MG63 (cell line): ENCODE measurements around the gene DZIP1L. TPM values are rescaled to one million over a fixed set of nuclear protein-coding genes. Genes with fewer than 3 reads are reported as not detected.
"Not testable (repeated sequence)": the region's sequence is repeated elsewhere in the genome, so short reads cannot be mapped to it uniquely, and the experiment has no call there.

Experiments
- DNase-seq: peaks from one replicate; pipeline ENCODE4 v3.0.0-alpha.2; 2020
- H3K27me3 ChIP-seq: fragments of 250-450 bp; sonication (Bioruptor Pico); 2 replicates; pipeline ENCODE4 v1.5.1; 2020; ENCODE audit warnings: mild to moderate bottlenecking, moderate library complexity
- H3K36me3 ChIP-seq: fragments of 250-450 bp; sonication (Bioruptor Pico); 2 replicates; pipeline ENCODE4 v1.5.1; 2020; ENCODE audit warnings: mild to moderate bottlenecking, moderate library complexity
- H3K4me3 ChIP-seq: fragments of 250-450 bp; sonication (Bioruptor Pico); 2 replicates; pipeline ENCODE4 v1.5.1; 2020; ENCODE audit warnings: mild to moderate bottlenecking, moderate library complexity
- H3K9me3 ChIP-seq: fragments of 250-450 bp; sonication (Bioruptor Pico); 2 replicates; pipeline ENCODE4 v1.5.1; 2020; ENCODE audit warnings: mild to moderate bottlenecking, moderate library complexity
- total RNA-seq: library from RNA; depleted of rRNA; stranded (reverse); fragments of >200 nt; shearing (Covaris generic); gene quantifications from 2 replicates; pipeline ENCODE4 v1.2.3, GENCODE V29; 2014; ENCODE audit warnings: low replicate concordance; rRNA removed

DZIP1L gene, protein sequence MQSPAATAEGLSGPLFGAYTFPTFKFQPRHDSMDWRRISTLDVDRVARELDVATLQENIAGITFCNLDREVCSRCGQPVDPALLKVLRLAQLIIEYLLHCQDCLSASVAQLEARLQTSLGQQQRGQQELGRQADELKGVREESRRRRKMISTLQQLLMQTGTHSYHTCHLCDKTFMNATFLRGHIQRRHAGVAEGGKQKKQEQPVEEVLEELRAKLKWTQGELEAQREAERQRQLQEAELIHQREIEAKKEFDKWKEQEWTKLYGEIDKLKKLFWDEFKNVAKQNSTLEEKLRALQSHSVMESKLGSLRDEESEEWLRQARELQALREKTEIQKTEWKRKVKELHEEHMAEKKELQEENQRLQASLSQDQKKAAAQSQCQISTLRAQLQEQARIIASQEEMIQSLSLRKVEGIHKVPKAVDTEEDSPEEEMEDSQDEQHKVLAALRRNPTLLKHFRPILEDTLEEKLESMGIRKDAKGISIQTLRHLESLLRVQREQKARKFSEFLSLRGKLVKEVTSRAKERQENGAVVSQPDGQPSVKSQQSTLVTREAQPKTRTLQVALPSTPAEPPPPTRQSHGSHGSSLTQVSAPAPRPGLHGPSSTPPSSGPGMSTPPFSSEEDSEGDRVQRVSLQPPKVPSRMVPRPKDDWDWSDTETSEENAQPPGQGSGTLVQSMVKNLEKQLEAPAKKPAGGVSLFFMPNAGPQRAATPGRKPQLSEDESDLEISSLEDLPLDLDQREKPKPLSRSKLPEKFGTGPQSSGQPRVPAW
- 14.9 and 20.1 TPM in 2 replicates for total RNA-seq

- peaks cover 10% of the 10 kb centered on the region for H3K36me3 ChIP-seq
- H3K27me3 ChIP-seq = no peaks in the 10 kb centered on the region
- H3K4me3 ChIP-seq = peak within 1 kb of the TSS; percentile 92
- DNase-seq = peak; percentile 86
- H3K9me3 ChIP-seq = no peaks in the 10 kb centered on the region; the same call in 1 of the 2 replicates
Measured at GRCh38 chr3:138114988-138115971, at the start of gene DZIP1L. Gene DZIP1L, minus strand, starts transcription at chr3:138115608. Its CDS starts 11,637 bp downstream, at chr3:138103971.

GRCh38 chr3:138165061-138165460 lies 49.7 kb upstream of the DZIP1L start:
- Histone ChIP-seq H3K9me3 (no peaks in the 10 kb centered on the region), H3K36me3 (peaks cover 67% of the 10 kb centered on the region), H3K27me3 (no peaks in the 10 kb centered on the region), H3K4me3 (no peak overlapping the region)
- no peak for DNase-seq

- no peaks in the 10 kb centered on the region for H3K27me3 ChIP-seq
- H3K36me3 ChIP-seq = peaks cover 19% of the 10 kb centered on the region
- DNase-seq = no peak
- H3K4me3 ChIP-seq = no peak overlapping the region
- H3K9me3 ChIP-seq = peaks cover 6% of the 10 kb centered on the region
Measured at GRCh38 chr3:138157743-138158142, 42.3 kb upstream of the DZIP1L start.

- Histone ChIP-seq H3K9me3 (peaks cover 6% of the 10 kb centered on the region), H3K27me3 (no peaks in the 10 kb centered on the region), H3K4me3 (no peak overlapping the region), H3K36me3 (no peaks in the 10 kb centered on the region)
- DNase-seq = no peak
Measured at GRCh38 chr3:138154534-138154933, 39.1 kb upstream of the DZIP1L start.

GRCh38 chr3:138148503-138148902 lies 33.1 kb upstream of the DZIP1L start:
- no peaks in the 10 kb centered on the region for H3K36me3 ChIP-seq
- H3K27me3 ChIP-seq = no peaks in the 10 kb centered on the region
- no peak overlapping the region for H3K4me3 ChIP-seq
- peaks cover under 1% of the 10 kb centered on the region; the same call in 1 of the 2 replicates for H3K9me3 ChIP-seq
- no peak for DNase-seq

DNA sequence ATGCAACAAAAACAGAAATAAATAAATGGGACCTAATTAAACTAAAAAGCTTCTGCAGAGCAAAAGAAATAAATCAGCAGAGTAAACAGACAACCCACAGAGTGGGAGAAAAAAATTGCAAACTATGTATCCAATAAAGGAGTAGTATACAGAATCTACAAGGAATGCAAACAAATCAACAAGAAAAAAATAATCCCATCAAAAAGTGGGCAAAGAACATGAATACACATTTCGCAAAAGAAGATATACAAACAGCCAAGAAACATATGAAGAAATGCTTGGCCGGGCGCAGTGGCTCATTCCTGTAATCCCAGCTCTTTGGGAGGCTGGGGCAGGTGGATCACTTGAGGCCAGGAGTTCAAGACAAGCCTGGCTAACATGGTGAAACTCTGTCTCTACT lies 26.8 kb upstream of the DZIP1L start:
- not testable (repeated sequence) for H3K27me3 ChIP-seq, DNase-seq, H3K36me3 ChIP-seq, H3K4me3 ChIP-seq, H3K9me3 ChIP-seq

DNA sequence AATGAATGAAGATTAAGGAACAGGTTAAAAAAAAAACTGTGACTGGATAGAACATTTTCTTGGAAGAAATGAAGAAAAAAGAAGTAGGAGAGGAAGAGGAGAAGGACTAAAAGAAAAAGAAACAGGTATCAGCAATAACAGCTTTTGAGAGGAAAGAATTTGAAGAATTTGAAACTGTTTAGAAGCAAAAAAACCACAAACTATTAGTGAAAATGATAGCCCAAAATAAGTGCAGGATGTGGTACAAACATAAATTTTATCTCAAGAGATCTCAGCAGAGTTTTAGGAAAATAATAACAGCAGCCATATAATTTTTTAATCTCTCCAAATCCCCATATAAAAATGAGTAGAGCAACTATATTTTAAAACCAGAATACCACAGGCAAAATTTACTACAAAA lies 25.5 kb upstream of the DZIP1L start:
- no peak for DNase-seq
- no peaks in the 10 kb centered on the region for H3K36me3 ChIP-seq
- H3K27me3 ChIP-seq = no peaks in the 10 kb centered on the region; the same call in 1 of the 2 replicates
- H3K9me3 ChIP-seq = no peaks in the 10 kb centered on the region
- H3K4me3 ChIP-seq = no peak overlapping the region

DNA sequence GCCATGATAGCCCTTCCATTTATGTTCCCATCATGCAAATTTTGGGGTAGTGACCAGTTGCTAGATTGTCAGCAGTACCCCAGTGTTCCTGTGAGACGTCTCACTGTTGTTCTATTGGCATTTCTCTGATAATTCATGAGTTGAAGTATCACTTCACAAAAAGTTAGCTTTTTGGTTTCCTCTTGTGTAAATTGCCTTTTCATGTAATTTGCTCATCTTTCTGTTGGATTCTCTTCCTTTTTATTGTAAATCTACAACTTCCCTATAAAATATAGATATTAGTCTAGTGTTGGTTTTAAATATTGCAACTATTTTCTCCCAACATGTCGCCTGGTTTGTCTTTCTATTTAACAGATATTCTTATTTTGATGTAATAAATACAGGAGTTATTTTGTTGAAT lies 24.3 kb upstream of the DZIP1L start:
- no peak for DNase-seq
- Histone ChIP-seq H3K9me3 (no peaks in the 10 kb centered on the region), H3K4me3 (no peak overlapping the region), H3K27me3 (no peaks in the 10 kb centered on the region; the same call in 1 of the 2 replicates), H3K36me3 (no peaks in the 10 kb centered on the region)

GRCh38 chr3:138137861-138138260 lies 22.5 kb upstream of the DZIP1L start:
- Histone ChIP-seq H3K9me3 (no peaks in the 10 kb centered on the region), H3K27me3 (peaks cover 2% of the 10 kb centered on the region; the same call in 1 of the 2 replicates), H3K4me3 (no peak overlapping the region), H3K36me3 (no peaks in the 10 kb centered on the region)
- no peak for DNase-seq

- no peaks in the 10 kb centered on the region for H3K36me3 ChIP-seq
- H3K4me3 ChIP-seq = no peak overlapping the region
- H3K9me3 ChIP-seq = no peaks in the 10 kb centered on the region
- DNase-seq = no peak
- peaks cover 2% of the 10 kb centered on the region; the same call in 1 of the 2 replicates for H3K27me3 ChIP-seq
Measured at GRCh38 chr3:138136201-138136600, 20.8 kb upstream of the DZIP1L start.

DNA sequence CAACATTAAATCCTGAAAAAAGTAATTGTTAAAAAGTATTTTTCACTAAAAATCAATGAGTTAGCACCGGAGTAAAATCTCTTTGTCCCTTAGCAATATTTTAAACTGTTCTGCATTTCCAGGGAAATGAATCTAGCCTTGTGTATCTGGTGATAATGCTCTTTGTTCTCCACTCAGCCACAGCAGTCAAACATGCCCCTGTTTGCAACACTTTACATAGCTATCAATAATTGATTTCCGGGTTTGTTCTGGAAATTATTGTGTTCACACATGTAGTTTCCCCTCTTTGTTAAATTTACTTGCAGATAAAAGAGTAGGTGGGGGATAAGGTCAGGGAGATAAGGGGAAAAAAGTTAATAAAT lies 20.4 kb upstream of the DZIP1L start:
- DNase-seq = no peak
- Histone ChIP-seq H3K9me3 (no peaks in the 10 kb centered on the region), H3K4me3 (no peak overlapping the region), H3K36me3 (no peaks in the 10 kb centered on the region), H3K27me3 (peaks cover 2% of the 10 kb centered on the region; the same call in 1 of the 2 replicates)

- Histone ChIP-seq H3K9me3 (no peaks in the 10 kb centered on the region), H3K36me3 (no peaks in the 10 kb centered on the region), H3K27me3 (peaks cover 2% of the 10 kb centered on the region; the same call in 1 of the 2 replicates), H3K4me3 (no peak overlapping the region)
- no peak for DNase-seq
Measured at GRCh38 chr3:138135146-138135832, 19.9 kb upstream of the DZIP1L start.

DNA sequence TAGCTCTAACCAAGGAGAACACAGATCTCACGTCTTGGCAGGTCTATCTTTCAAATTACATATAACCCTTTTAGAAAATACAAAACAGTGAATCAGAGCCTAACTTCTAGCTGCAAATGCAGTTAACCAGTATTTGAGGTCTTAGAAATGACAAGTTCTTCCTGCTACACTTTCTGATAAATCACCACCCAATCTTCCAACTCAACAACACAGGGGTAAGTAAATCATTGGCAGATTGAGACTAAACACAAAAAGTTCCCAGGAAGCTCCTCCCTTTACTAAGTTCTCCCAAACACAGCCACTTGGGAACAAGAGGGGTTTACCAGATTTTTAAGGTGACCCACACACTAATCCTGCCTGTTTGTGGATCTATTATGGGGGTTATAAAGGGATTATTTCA lies 16.8 kb upstream of the DZIP1L start, which contains the start of gene A4GNT:
TSS of gene A4GNT (minus strand) at position 152 of the 400 bp plus-strand sequence. CDS start 1,134 bp downstream, outside the sequence.
- no peak for DNase-seq
- no peaks in the 10 kb centered on the region for H3K36me3 ChIP-seq
- H3K27me3 ChIP-seq = peaks cover 2% of the 10 kb centered on the region; the same call in 1 of the 2 replicates
- H3K9me3 ChIP-seq = no peaks in the 10 kb centered on the region
- H3K4me3 ChIP-seq = no peak within 1 kb of the TSS

DNA sequence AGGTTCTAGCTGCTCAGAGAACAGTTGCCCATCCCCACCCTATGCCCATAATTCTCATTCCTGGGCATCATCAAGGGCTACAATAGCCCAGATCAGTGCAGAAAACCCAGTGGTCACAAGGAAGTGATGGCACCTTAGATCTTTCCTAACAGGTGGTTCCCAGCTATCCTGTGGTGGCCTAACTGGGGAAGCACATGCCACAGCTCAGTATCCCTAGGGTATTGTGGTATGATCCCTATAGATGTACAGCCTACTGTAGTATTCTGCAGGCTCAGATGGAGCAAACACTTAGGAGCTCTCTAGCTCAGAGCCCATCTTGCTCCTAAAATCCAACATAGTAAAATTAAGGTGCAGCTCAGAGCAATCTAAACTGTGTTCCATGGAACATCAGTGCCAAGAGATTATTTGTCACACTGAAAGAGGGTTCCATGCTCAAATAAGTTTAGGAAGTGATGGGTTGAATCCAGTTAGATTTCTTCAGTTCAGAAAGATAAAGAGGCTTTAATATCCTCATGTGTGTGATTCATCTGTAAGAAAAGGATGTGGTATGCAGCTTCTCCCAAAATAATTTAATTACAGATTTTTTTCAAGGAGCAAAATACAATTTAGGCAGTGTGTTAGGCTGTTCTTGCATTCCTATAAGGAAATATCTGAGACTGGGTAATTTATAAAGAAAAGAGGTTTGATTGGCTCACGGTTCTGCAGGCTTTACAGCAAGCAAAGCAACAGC lies 12.4 kb upstream of the DZIP1L start:
- H3K4me3 ChIP-seq = no peak overlapping the region

DNA sequence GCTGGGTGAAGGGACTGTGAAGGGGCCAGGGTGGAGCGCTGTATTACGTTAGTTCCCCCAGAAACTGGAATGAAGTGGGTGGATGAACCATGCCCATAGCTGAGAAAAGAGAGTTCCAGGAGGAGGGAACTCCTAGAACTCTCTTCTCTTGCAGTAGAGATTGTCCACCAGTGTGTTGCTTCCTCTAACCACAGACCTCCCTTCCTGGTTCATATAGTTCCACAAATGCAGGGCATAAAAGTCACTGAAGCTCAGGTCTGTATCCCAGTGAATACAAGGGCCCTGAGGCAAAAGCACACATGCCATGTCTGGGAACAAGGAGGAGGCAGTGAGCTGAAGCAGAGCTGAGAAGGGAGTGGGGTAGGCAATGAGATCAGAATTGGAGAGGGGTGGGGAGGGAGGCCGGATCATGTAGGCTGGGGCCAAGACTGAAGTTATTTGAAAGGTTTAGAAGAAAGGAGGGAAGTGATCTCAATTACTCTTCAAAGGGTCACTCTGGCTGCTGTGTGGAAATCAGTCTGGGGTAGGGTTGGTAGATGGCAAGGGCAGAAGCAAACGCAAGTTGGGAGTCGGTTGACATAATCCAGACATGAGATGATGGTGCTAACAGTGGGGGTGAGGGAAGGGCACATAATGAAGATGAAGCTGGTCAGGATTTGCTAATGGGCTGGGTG lies 10.3 kb upstream of the DZIP1L start:
- Histone ChIP-seq H3K27me3 (no peaks in the 10 kb centered on the region), H3K9me3 (no peaks in the 10 kb centered on the region), H3K36me3 (no peaks in the 10 kb centered on the region), H3K4me3 (no peak overlapping the region)
- peak; percentile 16 for DNase-seq

More for the DNA sequence above, 12.4 kb upstream of the DZIP1L start:
- no peaks in the 10 kb centered on the region for H3K9me3 ChIP-seq
- no peaks in the 10 kb centered on the region for H3K36me3 ChIP-seq
- no peak for DNase-seq
- H3K27me3 ChIP-seq = no peaks in the 10 kb centered on the region
